NOMO-1 (cell line): Measurements from ENCODE around the gene RPS6KA5.
"Not testable (repeated sequence)": the region's sequence is repeated elsewhere in the genome, so short reads cannot be mapped to it uniquely, and the experiment has no call there.

ENCODE experiments used
- DNase-seq, 2 experiments: peaks; one replicate each; lab custom pipeline; 2025; ENCODE audit not compliant: unreplicated experiment in 2 of 2; lab: John Stamatoyannopoulos, UW

Gene RPS6KA5

GRCh38 chr14:90953643-90954042, 106.8 kb downstream of the RPS6KA5 start:
- not testable (repeated sequence) for DNase-seq

DNA sequence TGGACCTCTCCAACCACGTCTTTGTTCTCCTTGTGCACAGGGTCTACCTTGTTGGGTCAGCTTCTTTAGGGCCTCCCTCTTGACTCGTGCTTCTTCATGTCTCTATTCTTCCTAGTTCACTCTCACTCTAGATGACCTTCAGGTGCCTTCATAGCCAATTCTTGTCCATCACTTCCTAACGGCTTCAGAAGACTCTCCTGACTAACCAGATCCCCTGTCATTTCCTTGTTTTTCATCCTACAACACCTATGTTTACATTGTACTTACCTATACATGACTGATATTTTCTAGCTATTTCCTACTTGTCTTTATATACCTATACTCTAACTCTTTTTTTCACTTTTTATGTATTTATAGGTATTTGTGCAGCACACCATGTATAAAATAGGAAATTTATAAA, 117.1 kb downstream of the RPS6KA5 start:
- no peak for DNase-seq

- DNase-seq, result no peak
Observed at GRCh38 chr14:90942511-90942910, 117.9 kb downstream of the RPS6KA5 start.

DNA sequence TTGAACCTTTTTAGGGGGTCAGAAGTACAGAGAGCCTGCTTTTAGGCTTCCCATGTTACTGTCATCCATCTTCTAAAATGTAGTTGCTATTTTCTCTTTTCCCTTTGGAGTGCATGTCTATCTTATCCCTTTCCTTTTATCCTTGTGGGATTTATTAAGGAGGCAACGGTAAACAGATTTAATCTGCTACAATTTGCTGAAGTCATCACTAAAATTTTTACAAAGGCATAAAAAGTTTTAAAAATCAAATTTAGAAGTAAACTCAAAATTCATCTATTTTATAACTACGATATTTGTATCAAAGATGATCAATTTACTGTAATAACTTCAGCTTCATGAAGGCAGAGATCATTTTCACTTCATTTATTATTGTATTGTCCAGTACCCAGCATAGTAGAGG, 118.7 kb downstream of the RPS6KA5 start:
- no peak for DNase-seq

DNA sequence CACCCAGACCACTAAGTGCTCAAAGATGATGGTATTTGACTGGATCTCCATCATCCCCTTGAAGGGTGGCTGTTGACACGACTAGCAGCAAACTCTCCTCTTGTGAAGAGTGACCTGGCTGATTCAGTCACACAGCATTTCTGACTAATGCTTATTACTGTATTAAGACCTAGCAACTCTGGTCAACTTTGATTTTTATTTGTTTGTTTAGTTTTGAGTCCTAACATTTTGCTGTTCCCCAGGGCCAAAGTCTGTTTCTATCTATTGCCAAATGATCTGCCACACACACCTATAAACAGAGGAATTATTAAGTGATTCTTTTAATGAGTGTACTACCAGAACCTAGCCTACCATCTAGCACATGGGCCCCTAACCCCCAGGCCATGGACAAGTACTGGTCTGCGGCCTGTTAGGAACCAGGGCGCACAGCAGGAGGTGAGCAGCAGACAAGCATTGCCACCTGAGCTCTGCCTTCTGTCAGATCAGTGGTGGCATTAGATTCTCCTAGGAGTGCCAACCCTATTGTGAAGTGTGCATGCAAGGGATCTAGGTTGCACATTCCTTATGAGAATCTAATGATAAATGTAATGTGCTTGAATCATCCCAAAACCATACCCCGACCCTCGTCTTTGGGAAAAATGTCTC, 120.0 kb downstream of the RPS6KA5 start:
- no peak for DNase-seq

DNA sequence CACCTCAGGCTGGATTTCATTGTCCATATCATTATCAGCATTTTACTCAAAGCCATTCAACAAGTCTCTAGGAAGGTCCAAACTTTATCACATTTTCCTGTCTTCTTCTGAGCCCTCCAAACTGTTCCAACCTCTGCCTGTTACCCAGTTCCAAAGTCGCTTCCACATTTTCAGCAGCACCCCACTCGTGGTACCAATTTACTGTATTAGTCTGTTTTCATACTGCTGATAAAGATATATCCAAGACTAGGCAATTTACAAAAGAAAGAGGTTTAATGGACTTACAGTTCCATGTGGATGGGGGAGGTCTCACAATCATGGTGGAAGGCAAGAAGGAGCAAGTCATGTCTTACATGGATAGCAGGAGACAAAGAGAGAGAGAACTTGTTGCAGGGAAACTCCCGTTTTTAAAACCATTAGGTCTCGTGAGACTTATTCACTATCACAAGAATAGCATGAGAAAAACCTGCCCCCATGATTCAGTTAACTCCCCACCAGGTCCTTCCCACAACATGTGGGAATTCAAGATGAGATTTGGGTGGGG, 121.1 kb downstream of the RPS6KA5 start:
- not testable (repeated sequence) for DNase-seq

- no peak for DNase-seq
Observed at GRCh38 chr14:90938615-90939014, 121.8 kb downstream of the RPS6KA5 start.

GRCh38 chr14:90936757-90937440, 123.5 kb downstream of the RPS6KA5 start:
- no peak for DNase-seq

DNA sequence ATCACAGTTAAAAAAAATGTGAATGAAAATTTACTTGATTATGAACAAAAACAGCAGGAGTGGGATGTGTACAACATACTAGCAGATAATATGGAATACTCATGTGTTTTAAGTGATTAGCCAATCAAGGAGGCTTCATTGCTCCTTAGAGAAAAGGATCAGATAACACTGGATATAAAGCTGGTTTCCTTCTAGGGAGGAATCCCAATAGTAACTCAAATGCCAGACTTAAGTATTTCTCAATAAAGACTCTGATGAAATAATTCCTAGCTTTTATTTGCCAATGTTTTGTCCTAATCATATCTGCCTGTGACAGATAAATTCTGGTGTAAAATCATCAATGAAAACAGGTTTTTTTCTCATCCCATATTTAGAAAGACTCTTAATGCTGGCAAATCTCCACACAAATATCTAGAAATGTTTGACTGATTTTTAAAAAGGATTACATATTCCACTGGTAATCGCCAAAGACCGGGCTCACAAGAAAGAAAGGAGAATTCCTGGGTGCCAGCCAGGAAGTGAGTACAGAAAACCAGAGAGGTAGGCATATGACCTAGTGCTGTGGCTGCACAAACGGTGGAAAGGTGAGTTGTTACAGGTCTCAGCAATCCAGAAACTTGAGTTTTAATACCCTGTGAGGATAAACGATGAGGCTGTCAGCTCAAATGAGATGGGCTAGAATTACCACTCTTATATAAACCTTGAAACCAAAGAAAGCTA, 135.7 kb downstream of the RPS6KA5 start:
- DNase-seq, result no peak

GRCh38 chr14:90922141-90922540, 138.3 kb downstream of the RPS6KA5 start:
- DNase-seq, result no peak

GRCh38 chr14:90911121-90911520, 149.3 kb downstream of the RPS6KA5 start:
- peak in 1 of 2 experiments; percentile 54 for DNase-seq

DNA sequence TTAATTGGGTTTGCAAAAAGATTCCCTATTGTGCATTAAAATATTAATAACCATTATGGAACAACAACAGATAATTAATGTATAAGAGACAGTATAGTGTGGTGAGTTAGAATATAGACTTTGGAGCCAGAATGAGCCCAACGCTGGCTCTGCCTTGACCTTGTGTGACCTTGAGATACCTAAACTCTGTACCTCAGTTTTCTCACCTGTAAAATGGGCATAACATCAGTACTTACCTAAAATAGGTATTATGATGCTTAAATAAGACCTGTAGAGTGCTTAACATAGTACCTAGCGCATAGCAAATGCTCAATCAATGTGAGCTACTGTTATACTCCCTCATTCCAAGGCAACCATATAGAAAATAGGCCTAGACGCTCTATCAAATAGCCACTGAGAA, 153.3 kb downstream of the RPS6KA5 start:
- no peak for DNase-seq

GRCh38 chr14:90905531-90905930, 154.9 kb downstream of the RPS6KA5 start:
- DNase-seq, result peak in 1 of 2 experiments; percentile 1

DNA sequence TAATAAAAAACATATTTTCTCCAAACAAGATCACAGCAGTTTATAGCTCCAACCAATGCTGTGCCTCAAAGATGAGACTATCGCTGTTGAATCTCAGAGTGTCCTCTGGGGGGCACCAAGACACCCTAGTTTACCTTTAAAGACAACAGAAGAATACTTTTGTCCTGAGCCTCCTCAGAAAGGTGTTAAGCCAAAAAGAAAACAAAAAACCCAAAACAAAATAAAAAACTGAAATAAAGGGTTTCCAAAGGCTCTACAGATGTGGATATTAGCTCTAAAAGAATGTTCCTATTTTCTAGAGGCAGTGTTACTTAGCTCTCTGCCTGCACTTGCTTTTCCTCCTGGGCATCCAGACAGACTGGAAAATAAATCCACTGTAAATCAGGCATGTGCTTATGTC, 157.3 kb downstream of the RPS6KA5 start:
- DNase-seq, result peak; percentile 18 to 64

GRCh38 chr14:90900476-90901083, 159.9 kb downstream of the RPS6KA5 start:
- no peak for DNase-seq

GRCh38 chr14:90897022-90897421, 163.4 kb downstream of the RPS6KA5 start:
- no peak for DNase-seq

GRCh38 chr14:90894241-90894640, 166.2 kb downstream of the RPS6KA5 start:
- peak in 1 of 2 experiments; percentile 21 for DNase-seq

DNA sequence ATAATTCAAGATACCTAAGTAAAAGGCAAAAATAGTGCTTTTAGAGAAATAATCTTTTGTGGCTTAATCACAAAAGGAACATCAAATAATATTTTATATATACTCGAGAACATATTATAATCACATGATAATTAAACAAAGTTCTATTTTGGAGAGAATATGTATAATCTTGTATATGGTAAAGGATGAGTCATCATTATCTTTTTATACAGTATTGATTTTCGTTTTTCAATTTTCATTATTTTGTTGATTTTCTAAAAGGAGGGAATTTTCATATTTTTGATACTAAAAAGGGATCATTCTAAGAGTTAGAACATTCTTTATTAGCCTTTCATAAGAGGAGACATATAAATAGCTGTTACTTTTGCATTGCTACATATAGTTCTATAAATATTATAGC, 166.9 kb downstream of the RPS6KA5 start:
- DNase-seq, result no peak

DNA sequence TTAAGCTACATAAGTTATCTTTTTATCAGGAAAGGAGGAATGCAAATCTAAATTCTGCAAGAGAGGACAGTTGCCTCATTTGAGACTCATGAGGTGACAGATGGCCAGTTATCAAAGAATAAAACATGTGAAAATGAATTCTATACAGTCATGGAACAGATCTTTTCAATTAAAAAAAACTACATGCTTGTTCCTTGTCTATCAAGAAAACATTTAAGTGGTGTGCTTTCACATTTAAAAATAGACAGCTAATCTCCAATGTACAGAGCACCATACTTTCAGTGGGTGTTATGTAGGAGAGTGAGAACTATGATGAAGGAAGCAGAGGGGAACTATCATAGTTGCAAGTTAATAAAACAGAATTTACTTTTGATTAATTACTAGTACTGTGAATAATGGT, 167.5 kb downstream of the RPS6KA5 start:
- DNase-seq, result no peak

DNA sequence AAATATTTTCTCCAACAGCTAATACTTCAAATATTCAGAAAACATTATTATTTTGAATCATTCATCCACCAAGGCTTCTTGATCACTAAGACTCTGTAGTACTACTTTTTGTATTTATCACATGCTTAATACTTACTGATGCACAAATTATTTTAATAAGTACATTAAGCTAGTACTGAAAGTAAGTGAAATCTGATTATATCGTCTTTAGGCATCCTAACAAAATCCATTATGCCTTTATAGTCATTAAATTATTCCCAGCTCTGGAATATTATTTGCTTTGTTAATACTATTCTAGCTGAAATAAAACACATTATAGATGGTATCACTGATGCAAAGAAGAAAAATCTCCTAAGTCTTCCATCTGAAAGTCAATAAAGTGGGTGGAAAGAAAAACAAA, 169.1 kb downstream of the RPS6KA5 start:
- DNase-seq, result no peak

- DNase-seq, result no peak
Observed at GRCh38 chr14:90890322-90891020, 170.0 kb downstream of the RPS6KA5 start.
